Measurements from ENCODE around the gene LIN28B. TPM values are rescaled to one million over a fixed set of nuclear protein-coding genes. Genes with fewer than 3 reads are reported as not detected.

The LIN28B gene
- total and polyA plus RNA-seq, 2 of the 4 experiments (the other 2 are of a cell fraction): not detected

GRCh38 chr6:104969785-104970581, 13.1 kb downstream of the LIN28B start:
- Histone ChIP-seq H2AK5ac (ENCODE audit: low read depth, low read length) (no peak overlapping the region), H3K18ac (ENCODE audit: low read depth, low read length) (no peak overlapping the region), H3K27me3 (ENCODE audit: control insufficient read depth, insufficient read depth, low read length) (no peaks in the 10 kb centered on the region), H3K4me3 (ENCODE audit: insufficient read depth, low read depth, low read length) (no peak overlapping the region), H3K4me1 (ENCODE audit: control insufficient read depth, insufficient read depth, low read length) (no peaks in the 10 kb centered on the region), H3K4me2 (ENCODE audit: low read depth, low read length) (no peak overlapping the region), H4K5ac (ENCODE audit: low read depth, low read length) (no peak overlapping the region), H2BK15ac (ENCODE audit: low read depth, low read length) (no peak overlapping the region), H4K20me1 (ENCODE audit: insufficient read depth, low read length) (no peaks in the 10 kb centered on the region), H2BK120ac (ENCODE audit: low read depth, low read length) (no peak overlapping the region), H3K56ac (ENCODE audit: extremely low read depth, insufficient read depth, low read length) (no peak overlapping the region), H4K91ac (ENCODE audit: insufficient read depth, low read depth, low read length) (no peak overlapping the region), H3K9ac (ENCODE audit: low read depth, low read length) (no peak overlapping the region), H3K27ac (ENCODE audit: insufficient read depth, low read length) (no peak overlapping the region), H3K9me1 (ENCODE audit: insufficient read depth, low read length) (no peaks in the 10 kb centered on the region), H3K14ac (replicated peaks; ENCODE audit: low read depth, low read length) (no peak overlapping the region), H2BK5ac (ENCODE audit: low read depth, low read length, poor library complexity, severe bottlenecking) (no peak overlapping the region), H3K4ac (ENCODE audit: low read depth, low read length) (no peak overlapping the region), H3K23ac (ENCODE audit: low read depth, low read length) (no peak overlapping the region), H3K79me1 (ENCODE audit: low read depth in 1 of 2, low read length in 2 of 2) (no peaks in the 10 kb centered on the region), H2AFZ (replicated peaks; ENCODE audit: low read length, poor library complexity) (no peak overlapping the region), H2BK20ac (ENCODE audit: low read depth, low read length) (no peak overlapping the region), H3K36me3 (ENCODE audit: control insufficient read depth, insufficient read depth, low read length) (no peaks in the 10 kb centered on the region), H3K9me3 (ENCODE audit: control insufficient read depth, insufficient read depth, low read length) (no peaks in the 10 kb centered on the region), H2AK9ac (replicated peaks; ENCODE audit: low read depth, low read length, poor library complexity) (no peak overlapping the region), H4K8ac (ENCODE audit: low read depth in 2 of 2, low read length in 2 of 2) (no peak overlapping the region)
- dilution Hi-C loops (cut with HindIII; ENCODE audit: low sequenced_read_pairs, unreplicated experiment): no loop called here
- TF ChIP-seq FOS (IDR thresholded peaks at IDR 0.05; ENCODE audit: low read depth, low read length) (no peak), USF2 (IDR thresholded peaks at IDR 0.05; ENCODE audit: low read depth, low read length) (no peak), MXI1 (IDR thresholded peaks at IDR 0.05; ENCODE audit: borderline replicate concordance, low read depth, low read length) (no peak), CTCF (conservative IDR thresholded peaks at IDR 0.05; ENCODE audit: low read depth, low read length) (no peak), SMC3 (IDR thresholded peaks at IDR 0.05; ENCODE audit: low read depth, low read length) (no peak), CHD1 (IDR thresholded peaks at IDR 0.05; ENCODE audit: low read depth, low read length) (no peak), BHLHE40 (IDR thresholded peaks at IDR 0.05; ENCODE audit: low read depth, low read length) (no peak), CEBPB (IDR thresholded peaks at IDR 0.05; ENCODE audit: low read depth, low read length) (no peak), ELK1 (IDR thresholded peaks at IDR 0.05; ENCODE audit: borderline replicate concordance, low read depth, low read length) (no peak), RAD21 (IDR thresholded peaks at IDR 0.05; ENCODE audit: low read length) (no peak), RFX5 (IDR thresholded peaks at IDR 0.05; ENCODE audit: low read depth, low read length) (no peak), NFE2L2 (IDR thresholded peaks at IDR 0.05; ENCODE audit: low read depth, low read length) (no peak), RCOR1 (IDR thresholded peaks at IDR 0.05; ENCODE audit: insufficient replicate concordance, low read length) (no peak), MAZ (IDR thresholded peaks at IDR 0.05; ENCODE audit: borderline replicate concordance, low read depth, low read length) (no peak), MAFK (IDR thresholded peaks at IDR 0.05; ENCODE audit: low read depth, low read length) (no peak), POLR2A (IDR thresholded peaks at IDR 0.05; ENCODE audit: low read depth, low read length) (no peak)
- CTCF ChIA-PET: no interaction called here
- WGBS, 2 experiments (ENCODE audit: extremely low coverage in 2 of 2, insufficient read length in 1 of 2): no CpG with 5 or more reads among the region's 2 CpGs
- BruUV-seq (replicated peaks): no TSS peak
- DNase-seq (no peak), ATAC-seq (ENCODE audit: low read depth) (no peak)
- POLR2A ChIA-PET (ENCODE audit: unreplicated experiment): no interaction called here
- in situ Hi-C loops (cut with MboI; ENCODE audit: low sequenced_read_pairs): no loop called here
- intact Hi-C loops (cut with micrococcal nuclease): no loop called here
